Activated CD8-positive, alpha-beta T cell treated with anti-CD3 and anti-CD28 coated beads for 36 hours (primary cell): ENCODE results near the gene SYT1. TPM values are rescaled to one million over a fixed set of nuclear protein-coding genes. Genes with fewer than 3 reads are reported as not detected.

Experiments used
- ATAC-seq: fragments of 200-7000 bp; cut with Tn5 transposase; one replicate; pipeline ENCODE4 v1.10.0; 2021; ENCODE audit warnings: mild to moderate bottlenecking, moderate library complexity
- CTCF ChIA-PET: fragments of 350-600 bp; sonication (Branson Sonifier 250); formaldehyde crosslinking; loops from one replicate; lab custom pipeline; 2021; ENCODE audit warnings: antibody characterized with exemption; lab: Charles Lee
- POLR2A ChIA-PET: fragments of 350-600 bp; sonication (Branson Sonifier 250); formaldehyde crosslinking; loops from one replicate; lab custom pipeline; 2021; ENCODE audit warnings: antibody characterized with exemption; lab: Charles Lee
- DNase-seq: peaks from one replicate; pipeline ENCODE4 v3.0.0-alpha.2; 2020
- H3K27ac Mint-ChIP-seq: one replicate; pipeline ENCODE4 v1.8.0; 2021; ENCODE audit warnings: mild to moderate bottlenecking, mixed read lengths
- H3K27me3 Mint-ChIP-seq: one replicate; pipeline ENCODE4 v1.8.0; 2021; ENCODE audit warnings: mixed read lengths
- H3K36me3 Mint-ChIP-seq: one replicate; pipeline ENCODE4 v1.8.0; 2021; ENCODE audit warnings: low read depth, mixed read lengths
- H3K4me1 Mint-ChIP-seq: one replicate; pipeline ENCODE4 v1.8.0; 2021; ENCODE audit warnings: low read depth, mixed read lengths
- H3K4me3 Mint-ChIP-seq: one replicate; pipeline ENCODE4 v1.8.0; 2021; ENCODE audit warnings: mild to moderate bottlenecking, moderate library complexity, mixed read lengths
- H3K9me3 Mint-ChIP-seq: one replicate; pipeline ENCODE4 v1.8.0; 2021; ENCODE audit warnings: mixed read lengths
- CTCF ChIP-seq: fragments of 200-600 bp; IDR thresholded peaks from one replicate; pipeline ENCODE4 v1.8.0; 2022; ENCODE audit warnings: antibody characterized with exemption, mild to moderate bottlenecking
- intact Hi-C: fragments of 100-400 bp; cut with micrococcal nuclease; formaldehyde crosslinking; loops from one replicate; pipeline ENCODE4 v1.10.0; 2022
- total RNA-seq, 2 experiments: library from RNA; stranded (reverse); gene quantifications; one replicate each; pipeline ENCODE4 v1.2.3, GENCODE V29; 2021

The SYT1 gene
- total RNA-seq, 2 experiments from 2014 or later, result not detected

GRCh38 chr12:79057540-79057939 lies 193.0 kb downstream of the SYT1 start:
- intact Hi-C loops, result no loop called here
- ChIA-PET POLR2A (no interaction called here), CTCF (no interaction called here)
- no peak for TF ChIP-seq CTCF
- Mint-ChIP-seq H3K36me3 (no peaks in the 10 kb centered on the region), H3K27me3 (no peaks in the 10 kb centered on the region), H3K9me3 (peaks cover 1% of the 10 kb centered on the region), H3K27ac (no peak overlapping the region), H3K4me1 (no peaks in the 10 kb centered on the region), H3K4me3 (no peak overlapping the region)
- DNase-seq (no peak), ATAC-seq (no peak)

GRCh38 chr12:79058342-79058741 lies 193.8 kb downstream of the SYT1 start:
- Mint-ChIP-seq H3K9me3 (peaks cover 1% of the 10 kb centered on the region), H3K27ac (no peak overlapping the region), H3K4me1 (no peaks in the 10 kb centered on the region), H3K27me3 (no peaks in the 10 kb centered on the region), H3K4me3 (no peak overlapping the region), H3K36me3 (no peaks in the 10 kb centered on the region)
- ATAC-seq, result no peak
- intact Hi-C loops, result no loop called here
- POLR2A ChIA-PET, result no interaction called here
- CTCF ChIA-PET, result no interaction called here
- TF ChIP-seq CTCF, result no peak
- DNase-seq, result no peak

DNA sequence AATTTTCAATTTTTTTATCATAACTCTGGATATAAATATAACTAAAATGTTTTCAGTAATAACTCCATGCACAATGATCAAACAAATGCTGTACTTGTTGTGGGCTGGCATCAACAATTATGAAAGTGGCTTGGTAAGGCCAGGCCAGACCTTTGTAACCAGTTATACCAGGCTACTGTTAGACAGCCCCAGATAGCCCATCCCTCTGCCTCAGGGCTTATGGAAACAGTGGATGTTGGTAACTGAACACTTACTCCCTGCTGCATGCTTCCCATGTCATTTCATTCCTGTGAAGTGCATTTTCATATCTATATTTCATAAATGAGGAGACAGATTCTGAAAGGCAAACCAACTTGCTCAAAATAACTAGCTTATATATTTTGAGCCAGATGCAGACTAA lies 195.0 kb downstream of the SYT1 start:
- intact Hi-C loops, result no loop called here
- H3K27me3 Mint-ChIP-seq, result no peaks in the 10 kb centered on the region
- no peaks in the 10 kb centered on the region for H3K36me3 Mint-ChIP-seq
- no peak overlapping the region for H3K27ac Mint-ChIP-seq
- no peak for ATAC-seq
- TF ChIP-seq CTCF, result no peak
- peaks cover 1% of the 10 kb centered on the region for H3K9me3 Mint-ChIP-seq
- no peak for DNase-seq
- H3K4me3 Mint-ChIP-seq, result no peak overlapping the region
- ChIA-PET POLR2A (no interaction called here), CTCF (no interaction called here)
- H3K4me1 Mint-ChIP-seq, result no peaks in the 10 kb centered on the region

DNA sequence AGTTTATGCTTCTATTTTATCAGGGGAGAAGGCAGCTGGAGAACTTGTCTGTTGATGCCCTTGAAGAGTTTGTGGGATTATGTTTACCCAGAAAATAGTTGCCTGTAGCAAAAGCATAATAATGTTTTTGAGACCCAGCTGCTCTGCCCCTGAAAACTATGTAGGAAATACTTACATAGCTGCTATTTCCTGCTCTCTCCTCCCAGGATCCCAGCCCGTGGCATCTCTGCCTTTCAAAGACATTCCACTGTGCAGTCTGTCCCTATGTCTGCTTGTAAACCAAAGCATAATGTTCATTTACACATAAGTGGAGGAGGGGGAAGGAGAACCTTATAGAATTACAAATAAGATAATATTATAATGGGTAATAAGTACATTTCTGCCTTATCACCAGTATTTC lies 198.7 kb downstream of the SYT1 start:
- H3K27ac Mint-ChIP-seq, result no peak overlapping the region
- ATAC-seq, result no peak
- H3K4me3 Mint-ChIP-seq, result no peak overlapping the region
- no peak for DNase-seq
- no peaks in the 10 kb centered on the region for H3K36me3 Mint-ChIP-seq
- POLR2A ChIA-PET, result no interaction called here
- no peak for TF ChIP-seq CTCF
- CTCF ChIA-PET, result no interaction called here
- no peaks in the 10 kb centered on the region for H3K27me3 Mint-ChIP-seq
- H3K9me3 Mint-ChIP-seq, result no peaks in the 10 kb centered on the region
- intact Hi-C loops, result no loop called here
- H3K4me1 Mint-ChIP-seq, result no peaks in the 10 kb centered on the region

DNA sequence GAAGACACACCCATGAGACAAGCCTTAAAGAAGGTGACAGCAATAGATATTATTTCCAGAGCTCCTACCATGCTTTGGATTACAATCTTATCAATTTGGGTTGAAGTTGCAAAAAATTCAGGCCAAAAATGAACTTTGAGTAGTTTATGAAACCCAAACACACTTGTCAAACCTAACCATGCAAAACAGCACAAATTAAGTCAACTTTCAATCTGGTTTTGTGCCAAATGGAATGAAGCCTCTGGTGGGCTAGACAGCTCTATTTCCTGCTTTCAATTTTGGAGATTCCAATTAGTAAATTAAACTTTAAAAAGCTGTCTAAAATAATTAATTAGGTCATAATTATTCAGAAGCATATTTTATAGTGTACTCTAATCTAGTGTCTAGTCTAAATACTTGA lies 203.4 kb downstream of the SYT1 start:
- intact Hi-C loops, result no loop called here
- H3K27me3 Mint-ChIP-seq, result no peaks in the 10 kb centered on the region

More for the DNA sequence above, 203.4 kb downstream of the SYT1 start:
- POLR2A ChIA-PET, result no interaction called here
- Mint-ChIP-seq H3K4me1 (no peaks in the 10 kb centered on the region), H3K27ac (no peak overlapping the region), H3K4me3 (no peak overlapping the region), H3K36me3 (no peaks in the 10 kb centered on the region), H3K9me3 (no peaks in the 10 kb centered on the region)
- no peak for TF ChIP-seq CTCF
- ATAC-seq, result no peak
- CTCF ChIA-PET, result no interaction called here
- DNase-seq, result no peak
